Bronchial epithelial cell (primary cell): ENCODE results near the gene EFCAB6. TPM values are rescaled to one million over a fixed set of nuclear protein-coding genes. Genes with fewer than 3 reads are reported as not detected.
"Not testable (repeated sequence)": the region's sequence is repeated elsewhere in the genome, so short reads cannot be mapped to it uniquely, and the experiment has no call there.

ENCODE experiments used
- DNase-seq: peaks from one replicate; pipeline ENCODE4 v3.0.0-alpha.2; 2010; ENCODE audit warnings: low read depth
- FAIRE-seq: peaks from 2 replicates; lab custom pipeline; 2011; peaks lifted over from hg19 to GRCh38; lab: Jason Lieb, UNC
- H3K27me3 ChIP-seq: 2 replicates; pipeline ENCODE4 v1.5.1; 2011; ENCODE audit warnings: low read length; ENCODE audit not compliant: control insufficient read depth, insufficient read depth
- H3K36me3 ChIP-seq: 2 replicates; pipeline ENCODE4 v1.5.1; 2011; ENCODE audit warnings: low read length; ENCODE audit not compliant: control insufficient read depth, insufficient read depth
- H3K4me3 ChIP-seq: 2 replicates; pipeline ENCODE4 v1.5.1; 2011; ENCODE audit warnings: mild to moderate bottlenecking, low read depth, low read length, control low read depth
- CTCF ChIP-seq: IDR thresholded peaks from 2 replicates; pipeline ENCODE4 v1.5.1; 2011; ENCODE audit warnings: mild to moderate bottlenecking, moderate library complexity, low read length, control low read depth, inconsistent platforms; ENCODE audit not compliant: insufficient read depth, severe bottlenecking
- total RNA-seq: library from RNA; depleted of rRNA; stranded (reverse); fragments of >200 nt; gene quantifications from 2 replicates; pipeline ENCODE4 v1.2.1, GENCODE V29; 2014

Gene EFCAB6
- total RNA-seq, 1 donor from 2014 or later: 0.26 TPM

GRCh38 chr22:43669190-43669589, 142.9 kb downstream of the EFCAB6 start:
- no peaks in the 10 kb centered on the region for H3K36me3 ChIP-seq
- no peak for TF ChIP-seq CTCF
- FAIRE-seq (no peak), DNase-seq (no peak)
- no peak overlapping the region for H3K4me3 ChIP-seq
- H3K27me3 ChIP-seq: no peaks in the 10 kb centered on the region

DNA sequence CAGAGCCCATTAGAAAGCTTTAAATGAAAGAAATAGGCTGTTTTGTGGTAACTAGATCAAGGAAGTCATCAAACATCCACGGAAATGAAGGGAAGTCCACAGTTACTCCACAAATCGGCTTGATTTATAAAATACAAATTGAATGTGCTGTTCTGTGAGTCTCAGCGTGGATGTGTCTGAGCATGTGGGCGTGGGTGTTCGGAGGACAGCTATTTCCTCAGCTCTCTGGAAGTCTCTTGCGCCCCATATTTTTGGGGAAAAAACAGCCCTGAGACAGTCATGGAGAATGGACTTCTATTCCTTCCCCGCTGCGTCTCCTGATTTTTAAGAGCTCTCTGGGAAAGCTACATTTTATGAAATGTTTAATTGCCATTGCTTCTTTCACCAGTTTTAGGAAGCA, 144.4 kb downstream of the EFCAB6 start:
- Histone ChIP-seq H3K4me3 (no peak overlapping the region), H3K36me3 (no peaks in the 10 kb centered on the region), H3K27me3 (no peaks in the 10 kb centered on the region)
- FAIRE-seq (no peak), DNase-seq (no peak)
- TF ChIP-seq CTCF: no peak

DNA sequence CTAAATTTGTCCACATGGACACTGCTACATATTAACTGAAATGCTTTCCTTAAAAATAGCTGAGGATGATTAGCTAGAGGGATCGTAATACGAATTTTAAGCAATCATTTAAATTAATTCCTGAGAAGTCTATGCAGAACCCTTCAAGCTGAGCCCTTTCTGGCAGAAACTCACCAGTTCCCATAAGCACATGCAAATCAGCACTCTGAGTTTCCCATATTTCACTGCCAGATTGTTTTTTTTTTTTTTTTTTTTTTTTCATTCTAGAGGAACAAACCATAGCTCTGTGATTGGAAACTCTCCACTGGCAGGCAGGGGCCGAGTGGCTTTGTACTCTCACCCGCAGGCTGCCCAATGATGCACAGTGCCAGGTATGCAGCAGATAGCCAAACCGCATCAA, 145.6 kb downstream of the EFCAB6 start:
- DNase-seq (no peak), FAIRE-seq (no peak)
- no peak for TF ChIP-seq CTCF
- H3K4me3 ChIP-seq: no peak overlapping the region
- no peaks in the 10 kb centered on the region for H3K27me3 ChIP-seq
- H3K36me3 ChIP-seq: no peaks in the 10 kb centered on the region

DNA sequence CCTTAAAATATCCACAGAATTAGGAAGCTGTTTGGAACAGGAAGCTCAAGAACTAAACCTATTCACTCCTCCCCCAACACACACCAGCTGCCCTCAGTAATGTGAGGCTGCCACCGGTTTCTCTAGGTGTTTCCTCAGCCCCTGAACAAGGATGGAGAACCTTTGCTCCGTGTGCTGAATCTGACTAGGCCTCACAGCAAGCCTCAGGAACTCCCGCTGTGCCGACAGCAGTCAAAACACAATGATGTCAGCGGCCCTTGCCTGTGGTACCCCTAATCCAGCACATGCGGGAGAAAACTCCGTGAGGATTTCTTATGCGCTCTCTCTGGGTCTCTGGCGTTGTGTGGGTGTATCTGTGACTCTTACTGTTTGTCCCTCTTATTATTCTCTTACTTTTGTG, 153.3 kb downstream of the EFCAB6 start:
- H3K27me3 ChIP-seq: no peaks in the 10 kb centered on the region
- no peak for FAIRE-seq

GRCh38 chr22:43656581-43656980, 155.5 kb downstream of the EFCAB6 start:
- H3K36me3 ChIP-seq, DNase-seq, H3K27me3 ChIP-seq, H3K4me3 ChIP-seq: not testable (repeated sequence)
- FAIRE-seq: peak; percentile 93

More for the DNA sequence above, 153.3 kb downstream of the EFCAB6 start:
- Histone ChIP-seq H3K36me3 (no peaks in the 10 kb centered on the region), H3K4me3 (no peak overlapping the region)
- TF ChIP-seq CTCF: no peak
- no peak for DNase-seq

DNA sequence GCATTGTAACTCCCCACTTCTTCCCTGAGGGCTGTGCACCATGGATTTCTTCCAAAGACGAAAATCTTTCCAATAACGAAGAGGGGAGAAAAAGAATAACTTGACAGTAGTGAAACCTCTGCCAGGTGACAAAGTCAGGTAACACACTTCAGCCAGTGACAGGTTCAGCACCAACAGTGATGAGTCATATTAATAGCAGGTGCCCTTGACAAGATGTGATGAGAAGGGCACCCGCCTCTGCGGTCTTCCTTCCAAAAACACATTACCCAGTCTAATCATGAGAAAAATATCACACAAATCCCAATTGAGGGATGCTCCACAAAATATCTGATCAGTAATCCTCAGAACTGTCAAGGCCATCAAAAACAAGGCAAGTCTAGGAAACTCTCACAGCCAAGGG, 157.8 kb downstream of the EFCAB6 start:
- TF ChIP-seq CTCF: no peak
- no peak overlapping the region for H3K4me3 ChIP-seq
- no peak for DNase-seq
- H3K27me3 ChIP-seq: no peaks in the 10 kb centered on the region
- no peak for FAIRE-seq
- H3K36me3 ChIP-seq: no peaks in the 10 kb centered on the region
